ENCODE data around the gene FOXJ1. TPM values are rescaled to one million over a fixed set of nuclear protein-coding genes. Genes with fewer than 3 reads are reported as not detected.

FOXJ1 gene
- total and polyA plus RNA-seq, 2 experiments from 2014 or later = 1.1 to 1.6 TPM

GRCh38 chr17:76137001-76137350 is 4.1 kb downstream of the FOXJ1 start:
- H3K4me3 ChIP-seq = no peak overlapping the region
- TF ChIP-seq EZH2phosphoT487 (IDR thresholded peaks at IDR 0.05; ENCODE audit: low read depth, severe bottlenecking, unreplicated experiment) (no peak), EZH2 (IDR thresholded peaks at IDR 0.05; ENCODE audit: borderline replicate concordance) (no peak), CTCF (IDR thresholded peaks at IDR 0.05; ENCODE audit: poor library complexity) (no peak)
- peaks cover 44% of the 10 kb centered on the region for H3K4me1 ChIP-seq (ENCODE audit: insufficient read depth)
- no peak overlapping the region for H3K4me2 ChIP-seq
- no peaks in the 10 kb centered on the region for H3K9me3 ChIP-seq (ENCODE audit: low read depth)
- H3K27me3 ChIP-seq = peaks cover 72% of the 10 kb centered on the region
- no peaks in the 10 kb centered on the region for H3K9me2 ChIP-seq (replicated peaks; ENCODE audit: insufficient read depth)
- no peak overlapping the region for H2AFZ ChIP-seq
- H4K20me1 ChIP-seq (ENCODE audit: insufficient read depth, poor library complexity, severe bottlenecking) = no peaks in the 10 kb centered on the region
- H3K79me2 ChIP-seq = no peaks in the 10 kb centered on the region
- no peak for DNase-seq (ENCODE audit: low spot score)
- no peak overlapping the region for H3K27ac ChIP-seq
- H3K36me3 ChIP-seq (replicated peaks; ENCODE audit: insufficient read depth, low read depth) = no peaks in the 10 kb centered on the region
- 47% methylated on average over 7 of the region's 7 CpGs for WGBS (ENCODE audit: low lambda C conversion rate, missing lambda C conversion rate)

DNA sequence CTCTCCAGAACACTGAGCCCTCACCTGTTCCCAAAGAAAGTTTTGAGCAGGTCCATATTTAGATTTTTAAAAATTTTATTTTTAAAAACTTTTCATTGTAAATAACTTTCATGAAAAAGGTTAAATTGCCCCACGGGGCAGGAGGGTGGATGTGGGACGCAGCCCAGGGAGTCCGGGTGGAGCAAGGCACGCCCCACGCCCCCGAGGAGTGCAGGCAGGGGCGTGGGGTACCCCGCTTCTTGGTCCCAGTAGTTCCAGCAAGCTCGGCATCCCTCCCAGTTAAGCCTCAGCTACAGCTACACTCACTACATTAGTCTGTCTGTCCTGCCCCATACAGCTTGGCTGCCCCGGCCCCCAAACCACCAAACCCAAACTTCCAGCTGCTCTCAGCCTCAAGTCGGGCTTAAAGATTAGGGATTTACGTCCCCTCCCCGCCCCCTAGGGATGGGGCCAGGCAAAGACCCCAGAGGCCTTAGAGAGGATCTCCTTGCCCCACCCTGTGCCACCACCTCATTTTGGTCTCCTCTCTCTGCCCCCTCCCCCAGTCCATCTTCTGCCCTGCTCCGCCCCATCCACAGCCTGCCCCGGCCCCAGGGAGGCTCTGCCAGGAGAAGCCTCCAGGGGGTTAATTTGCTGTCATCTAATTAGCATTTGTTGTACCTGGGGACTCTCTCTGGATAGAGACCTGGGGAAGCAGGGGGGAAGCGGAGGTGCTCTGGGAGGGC is 4.6 kb downstream of the FOXJ1 start:
- 64% methylated on average over 16 of the region's 16 CpGs for WGBS (ENCODE audit: low lambda C conversion rate, missing lambda C conversion rate)
- H3K4me1 ChIP-seq (ENCODE audit: insufficient read depth) = peaks cover 48% of the 10 kb centered on the region
- peaks cover 76% of the 10 kb centered on the region for H3K27me3 ChIP-seq

DNA sequence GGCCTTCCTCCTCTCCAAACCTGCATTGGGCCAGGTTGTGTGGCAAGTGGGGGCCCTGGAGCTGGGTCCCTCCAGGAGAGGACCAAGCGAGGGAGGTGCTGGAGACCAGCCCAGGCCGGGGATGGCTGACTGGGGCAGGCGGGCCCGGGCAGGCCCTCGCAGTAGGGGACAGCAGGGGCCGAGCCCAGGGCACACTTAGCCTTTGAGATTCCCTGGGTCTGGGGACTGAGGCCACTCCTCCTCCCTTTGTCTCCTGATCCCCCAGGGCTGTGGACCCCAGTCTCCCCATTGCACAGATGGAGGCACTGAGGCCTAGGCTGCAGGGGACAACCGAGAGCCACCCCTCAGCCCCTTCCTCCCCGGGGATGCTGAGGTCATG is 5.2 kb downstream of the FOXJ1 start:
- no peaks in the 10 kb centered on the region for H3K9me3 ChIP-seq (ENCODE audit: low read depth)
- H3K4me2 ChIP-seq = no peak overlapping the region
- DNase-seq (ENCODE audit: low spot score) = no peak
- H3K79me2 ChIP-seq = no peaks in the 10 kb centered on the region
- 61% methylated on average over 8 of the region's 8 CpGs for WGBS (ENCODE audit: low lambda C conversion rate, missing lambda C conversion rate)
- TF ChIP-seq EZH2phosphoT487 (IDR thresholded peaks at IDR 0.05; ENCODE audit: low read depth, severe bottlenecking, unreplicated experiment) = no peak
- no peak for TF ChIP-seq EZH2 (IDR thresholded peaks at IDR 0.05; ENCODE audit: borderline replicate concordance)
- TF ChIP-seq CTCF (IDR thresholded peaks at IDR 0.05; ENCODE audit: poor library complexity) = no peak
- H3K27ac ChIP-seq = no peak overlapping the region
- no peaks in the 10 kb centered on the region for H3K9me2 ChIP-seq (replicated peaks; ENCODE audit: insufficient read depth)
- no peak overlapping the region for H3K4me3 ChIP-seq
- H3K4me1 ChIP-seq (ENCODE audit: insufficient read depth) = peaks cover 45% of the 10 kb centered on the region
- H4K20me1 ChIP-seq (ENCODE audit: insufficient read depth, poor library complexity, severe bottlenecking) = no peaks in the 10 kb centered on the region
- H3K36me3 ChIP-seq (replicated peaks; ENCODE audit: insufficient read depth, low read depth) = no peaks in the 10 kb centered on the region
- no peak overlapping the region for H2AFZ ChIP-seq
- H3K27me3 ChIP-seq = peaks cover 80% of the 10 kb centered on the region

More for the DNA sequence above, 4.6 kb downstream of the FOXJ1 start:
- Histone ChIP-seq H3K4me2 (no peak overlapping the region), H2AFZ (no peak overlapping the region), H3K36me3 (replicated peaks; ENCODE audit: insufficient read depth, low read depth) (no peaks in the 10 kb centered on the region), H3K9me2 (replicated peaks; ENCODE audit: insufficient read depth) (no peaks in the 10 kb centered on the region), H3K27ac (no peak overlapping the region), H3K79me2 (no peaks in the 10 kb centered on the region), H4K20me1 (ENCODE audit: insufficient read depth, poor library complexity, severe bottlenecking) (no peaks in the 10 kb centered on the region), H3K4me3 (no peak overlapping the region), H3K9me3 (ENCODE audit: low read depth) (no peaks in the 10 kb centered on the region)
- no peak for DNase-seq (ENCODE audit: low spot score)
- TF ChIP-seq CTCF (IDR thresholded peaks at IDR 0.05; ENCODE audit: poor library complexity) (no peak), EZH2phosphoT487 (IDR thresholded peaks at IDR 0.05; ENCODE audit: low read depth, severe bottlenecking, unreplicated experiment) (no peak), EZH2 (IDR thresholded peaks at IDR 0.05; ENCODE audit: borderline replicate concordance) (no peak)
